ENCODE results near the gene CADPS2.

CADPS2 gene

GRCh38 chr7:122394512-122394911 lies 491.7 kb downstream of the CADPS2 start:
- Histone ChIP-seq H2AFZ (ENCODE audit: low read depth, low read length) (no peak overlapping the region), H3K27ac (ENCODE audit: low read length, poor library complexity, severe bottlenecking) (no peak overlapping the region), H3K4me1 (ENCODE audit: control insufficient read depth, insufficient read depth, low read depth, low read length) (no peaks in the 10 kb centered on the region), H3K4me3 (ENCODE audit: insufficient read depth in 1 of 2, low read depth in 1 of 2, low read length in 2 of 2) (no peak overlapping the region), H4K8ac (ENCODE audit: low read length) (no peak overlapping the region), H3K79me1 (replicated peaks; ENCODE audit: low read length, poor library complexity, severe bottlenecking) (no peaks in the 10 kb centered on the region), H3K4me2 (ENCODE audit: low read length, poor library complexity, severe bottlenecking) (no peak overlapping the region), H4K91ac (ENCODE audit: low read length) (no peak overlapping the region), H3K9me3 (ENCODE audit: control insufficient read depth, low read length) (no peaks in the 10 kb centered on the region), H3K14ac (ENCODE audit: low read length in 2 of 2) (no peak overlapping the region), H3K9ac (ENCODE audit: low read length) (no peak overlapping the region), H3K27me3 (ENCODE audit: control insufficient read depth in 1 of 2, insufficient read depth in 1 of 2, low read length in 2 of 2) (no peaks in the 10 kb centered on the region), H2BK15ac (ENCODE audit: low read depth, poor library complexity, severe bottlenecking) (no peak overlapping the region), H3K18ac (ENCODE audit: low read depth in 1 of 2, low read length in 2 of 2) (no peak overlapping the region), H3K4ac (ENCODE audit: low read depth in 1 of 2, low read length in 2 of 2) (no peak overlapping the region), H3K23ac (ENCODE audit: low read length in 2 of 2) (no peak overlapping the region), H2BK12ac (ENCODE audit: low read length in 2 of 2) (no peak overlapping the region), H2AK5ac (ENCODE audit: low read length, severe bottlenecking) (no peak overlapping the region), H2BK5ac (ENCODE audit: low read depth, low read length, poor library complexity, severe bottlenecking) (no peak overlapping the region), H2BK120ac (ENCODE audit: low read depth, low read length) (no peak overlapping the region), H3K36me3 (ENCODE audit: control insufficient read depth in 1 of 2, insufficient read depth in 2 of 2, low read depth in 1 of 2, low read length in 2 of 2) (no peaks in the 10 kb centered on the region)
- DNase-seq: no peak

DNA sequence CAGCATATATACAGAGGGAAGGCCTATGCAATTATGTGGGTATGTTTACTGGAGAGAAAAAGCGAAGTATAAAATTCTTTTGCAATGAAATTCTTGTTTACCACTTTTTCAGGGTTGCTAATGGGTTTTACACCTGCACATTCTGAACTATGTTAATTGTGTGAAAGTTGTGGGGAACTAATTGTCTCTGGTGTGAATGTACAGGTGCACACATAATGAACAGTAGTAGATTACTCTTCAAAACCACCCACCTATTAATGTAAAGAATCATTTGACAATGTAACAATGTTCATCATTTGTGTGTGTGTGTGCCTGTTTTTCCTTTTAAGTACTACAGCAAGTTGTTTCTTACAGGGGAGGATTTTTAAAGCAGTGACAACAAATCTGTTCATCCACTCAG lies 501.7 kb downstream of the CADPS2 start:
- Histone ChIP-seq H3K4me3 (ENCODE audit: insufficient read depth in 1 of 2, low read depth in 1 of 2, low read length in 2 of 2) (no peak overlapping the region), H3K79me1 (replicated peaks; ENCODE audit: low read length, poor library complexity, severe bottlenecking) (no peaks in the 10 kb centered on the region), H2BK120ac (ENCODE audit: low read depth, low read length) (no peak overlapping the region), H2AK5ac (ENCODE audit: low read length, severe bottlenecking) (no peak overlapping the region), H3K36me3 (ENCODE audit: control insufficient read depth in 1 of 2, insufficient read depth in 2 of 2, low read depth in 1 of 2, low read length in 2 of 2) (no peaks in the 10 kb centered on the region), H3K9ac (ENCODE audit: low read length) (no peak overlapping the region), H4K8ac (ENCODE audit: low read length) (no peak overlapping the region), H3K27ac (ENCODE audit: low read length, poor library complexity, severe bottlenecking) (no peak overlapping the region), H3K27me3 (ENCODE audit: control insufficient read depth in 1 of 2, insufficient read depth in 1 of 2, low read length in 2 of 2) (no peaks in the 10 kb centered on the region), H2AFZ (ENCODE audit: low read depth, low read length) (no peak overlapping the region), H3K4ac (ENCODE audit: low read depth in 1 of 2, low read length in 2 of 2) (no peak overlapping the region), H2BK15ac (ENCODE audit: low read depth, poor library complexity, severe bottlenecking) (no peak overlapping the region), H3K4me2 (ENCODE audit: low read length, poor library complexity, severe bottlenecking) (no peak overlapping the region), H2BK12ac (ENCODE audit: low read length in 2 of 2) (no peak overlapping the region), H3K14ac (ENCODE audit: low read length in 2 of 2) (no peak overlapping the region), H3K4me1 (ENCODE audit: control insufficient read depth, insufficient read depth, low read depth, low read length) (no peaks in the 10 kb centered on the region), H3K9me3 (ENCODE audit: control insufficient read depth, low read length) (no peaks in the 10 kb centered on the region), H2BK5ac (ENCODE audit: low read depth, low read length, poor library complexity, severe bottlenecking) (no peak overlapping the region), H4K91ac (ENCODE audit: low read length) (no peak overlapping the region), H3K18ac (ENCODE audit: low read depth in 1 of 2, low read length in 2 of 2) (no peak overlapping the region), H3K23ac (ENCODE audit: low read length in 2 of 2) (no peak overlapping the region)
- DNase-seq: no peak
- 50% methylated on average over 1 of the region's 1 CpG for WGBS

- no peaks in the 10 kb centered on the region for H3K27me3 ChIP-seq (ENCODE audit: control insufficient read depth in 1 of 2, insufficient read depth in 1 of 2, low read length in 2 of 2)
- no peaks in the 10 kb centered on the region for H3K9me3 ChIP-seq (ENCODE audit: control insufficient read depth, low read length)
Measured at GRCh38 chr7:122383934-122384333, 502.3 kb downstream of the CADPS2 start.

GRCh38 chr7:122380992-122381391 lies 505.3 kb downstream of the CADPS2 start:
- Histone ChIP-seq H3K27ac (ENCODE audit: low read length, poor library complexity, severe bottlenecking) (no peak overlapping the region), H2AK5ac (ENCODE audit: low read length, severe bottlenecking) (no peak overlapping the region), H3K36me3 (ENCODE audit: control insufficient read depth in 1 of 2, insufficient read depth in 2 of 2, low read depth in 1 of 2, low read length in 2 of 2) (no peaks in the 10 kb centered on the region), H3K27me3 (ENCODE audit: control insufficient read depth in 1 of 2, insufficient read depth in 1 of 2, low read length in 2 of 2) (no peaks in the 10 kb centered on the region), H3K79me1 (replicated peaks; ENCODE audit: low read length, poor library complexity, severe bottlenecking) (no peaks in the 10 kb centered on the region), H2BK120ac (ENCODE audit: low read depth, low read length) (no peak overlapping the region), H3K4ac (ENCODE audit: low read depth in 1 of 2, low read length in 2 of 2) (no peak overlapping the region), H2BK15ac (ENCODE audit: low read depth, poor library complexity, severe bottlenecking) (no peak overlapping the region), H2AFZ (ENCODE audit: low read depth, low read length) (no peak overlapping the region), H4K91ac (ENCODE audit: low read length) (no peak overlapping the region), H3K9me3 (ENCODE audit: control insufficient read depth, low read length) (no peaks in the 10 kb centered on the region), H3K23ac (ENCODE audit: low read length in 2 of 2) (no peak overlapping the region), H3K14ac (ENCODE audit: low read length in 2 of 2) (no peak overlapping the region), H3K18ac (ENCODE audit: low read depth in 1 of 2, low read length in 2 of 2) (no peak overlapping the region), H2BK5ac (ENCODE audit: low read depth, low read length, poor library complexity, severe bottlenecking) (no peak overlapping the region), H3K4me2 (ENCODE audit: low read length, poor library complexity, severe bottlenecking) (no peak overlapping the region), H4K8ac (ENCODE audit: low read length) (no peak overlapping the region), H2BK12ac (ENCODE audit: low read length in 2 of 2) (no peak overlapping the region), H3K4me1 (ENCODE audit: control insufficient read depth, insufficient read depth, low read depth, low read length) (no peaks in the 10 kb centered on the region), H3K4me3 (ENCODE audit: insufficient read depth in 1 of 2, low read depth in 1 of 2, low read length in 2 of 2) (no peak overlapping the region), H3K9ac (ENCODE audit: low read length) (no peak overlapping the region)
- 42% methylated on average over 3 of the region's 3 CpGs for WGBS
- DNase-seq: no peak

More at GRCh38 chr7:122383934-122384333, 502.3 kb downstream of the CADPS2 start:
- DNase-seq: peak; percentile 4
- no peak overlapping the region for H2BK12ac ChIP-seq (ENCODE audit: low read length in 2 of 2)
- H2BK120ac ChIP-seq (ENCODE audit: low read depth, low read length): no peak overlapping the region
- H2AFZ ChIP-seq (ENCODE audit: low read depth, low read length): no peak overlapping the region
- no peaks in the 10 kb centered on the region for H3K79me1 ChIP-seq (replicated peaks; ENCODE audit: low read length, poor library complexity, severe bottlenecking)
- no peaks in the 10 kb centered on the region for H3K4me1 ChIP-seq (ENCODE audit: control insufficient read depth, insufficient read depth, low read depth, low read length)
- no peak overlapping the region for H3K14ac ChIP-seq (ENCODE audit: low read length in 2 of 2)
- H4K91ac ChIP-seq (ENCODE audit: low read length): no peak overlapping the region
- WGBS: 78% methylated on average over 1 of the region's 3 CpGs
- H3K18ac ChIP-seq (ENCODE audit: low read depth in 1 of 2, low read length in 2 of 2): no peak overlapping the region
- no peak overlapping the region for H3K4me2 ChIP-seq (ENCODE audit: low read length, poor library complexity, severe bottlenecking)
- H4K8ac ChIP-seq (ENCODE audit: low read length): no peak overlapping the region
- no peak overlapping the region for H3K23ac ChIP-seq (ENCODE audit: low read length in 2 of 2)
- no peak overlapping the region for H2BK15ac ChIP-seq (ENCODE audit: low read depth, poor library complexity, severe bottlenecking)
- no peak overlapping the region for H3K9ac ChIP-seq (ENCODE audit: low read length)
- no peak overlapping the region for H3K27ac ChIP-seq (ENCODE audit: low read length, poor library complexity, severe bottlenecking)
- H2BK5ac ChIP-seq (ENCODE audit: low read depth, low read length, poor library complexity, severe bottlenecking): no peak overlapping the region
- no peak overlapping the region for H3K4ac ChIP-seq (ENCODE audit: low read depth in 1 of 2, low read length in 2 of 2)
- H2AK5ac ChIP-seq (ENCODE audit: low read length, severe bottlenecking): no peak overlapping the region
- no peaks in the 10 kb centered on the region for H3K36me3 ChIP-seq (ENCODE audit: control insufficient read depth in 1 of 2, insufficient read depth in 2 of 2, low read depth in 1 of 2, low read length in 2 of 2)
- H3K4me3 ChIP-seq (ENCODE audit: insufficient read depth in 1 of 2, low read depth in 1 of 2, low read length in 2 of 2): no peak overlapping the region

All from mesenchymal stem cell (in vitro differentiated cells and primary cell).